Kidney (tissue), 14 donors: ENCODE data around the gene TIE1. TPM values are rescaled to one million over a fixed set of nuclear protein-coding genes. Genes with fewer than 3 reads are reported as not detected.
A peak's percentile ranks its signal among the peaks of the same experiment; 100 is the strongest.

Experiments
- DNase-seq, 5 donors: peaks; one replicate each; pipeline ENCODE4 v3.0.0-alpha.2; 2013 to 2020
- FAIRE-seq: peaks from 2 replicates; lab custom pipeline; 2012; peaks lifted over from hg19 to GRCh38; lab: Jason Lieb, UNC
- H3K27ac ChIP-seq, 2 donors: one replicate each; pipeline ENCODE4 v1.7.0; 2013; ENCODE audit warnings: low read depth in 2 of 2, low read length in 2 of 2, inconsistent platforms in 1 of 2
- H3K27me3 ChIP-seq: one replicate; pipeline ENCODE4 v1.7.1; 2013; ENCODE audit warnings: low read length, inconsistent platforms; ENCODE audit not compliant: control insufficient read depth, insufficient read depth
- H3K36me3 ChIP-seq, 3 donors: one replicate each; pipeline versions ENCODE4 v1.7.0 to v1.7.1; 2013; ENCODE audit warnings: low read length in 3 of 3, control low read depth in 1 of 3, inconsistent platforms in 1 of 3; ENCODE audit not compliant: insufficient read depth in 3 of 3, control insufficient read depth in 2 of 3
- H3K4me1 ChIP-seq, 3 donors: one replicate each; pipeline versions ENCODE4 v1.7.0 to v1.7.1; 2013; ENCODE audit warnings: low read length in 3 of 3, inconsistent platforms in 1 of 3, low read depth in 1 of 3; ENCODE audit not compliant: control insufficient read depth in 2 of 3, insufficient read depth in 2 of 3
- H3K4me3 ChIP-seq, 3 donors: one replicate each; pipeline versions ENCODE4 v1.7.0 to v1.8.1; 2013; ENCODE audit warnings: low read length in 3 of 3, control low read depth in 1 of 3, inconsistent platforms in 1 of 3
- H3K9ac ChIP-seq, 3 donors: one replicate each; pipeline versions ENCODE4 v1.7.0 to v1.7.1; 2013; ENCODE audit warnings: low read length in 3 of 3, control low read depth in 1 of 3, inconsistent platforms in 1 of 3
- H3K9me3 ChIP-seq, 3 donors: one replicate each; pipeline versions ENCODE4 v1.7.0 to v1.7.1; 2013; ENCODE audit warnings: low read length in 3 of 3, control low read depth in 1 of 3, inconsistent platforms in 1 of 3; ENCODE audit not compliant: control insufficient read depth in 2 of 3, insufficient read depth in 1 of 3
- CTCF ChIP-seq: IDR thresholded peaks from 3 replicates; pipeline ENCODE4 v1.5.1; 2012; ENCODE audit warnings: mild to moderate bottlenecking, moderate library complexity, borderline replicate concordance; ENCODE audit not compliant: insufficient read depth; ENCODE audit errors: extremely low read depth
- intact Hi-C: fragments of 100-400 bp; cut with DNase I; formaldehyde crosslinking; loops from one replicate; pipeline ENCODE4 v1.11.1; 2022
- polyA plus RNA-seq: library from polyadenylated mRNA; stranded (reverse); fragments of 350-450 nt; fragmentation: Illumina TruSeq; extraction: RNeasy Lipid Tissue Mini Kit (QIAGEN cat#74804); gene quantifications from one replicate; pipeline ENCODE4 v1.2.3, GENCODE V29; 2014; ENCODE audit warnings: low read depth, low replicate concordance; ENCODE audit not compliant: insufficient read depth
- total RNA-seq: library from RNA; stranded (reverse); fragmentation: NEBNext Ultra II Directional; extraction: Animal tissue kit (Norgen Biotek cat#: 25700); gene quantifications from one replicate; pipeline ENCODE4 v1.2.1, GENCODE V29; 2021
- donor health status: control.
- donor health status: control.
- donor health status: control.
- donor health status: control.
- donor health status: control.
- donor health status: DM: yes; HTN: yes; CAD: no.
- donor health status: Normal renal cell carcinoma (clear cell type).

Gene TIE1
- total and polyA plus RNA-seq, 2 donors from 2014 or later: 15.0 to 46.3 TPM

GRCh38 chr1:43325381-43325780 is 24.6 kb downstream of the TIE1 start:
- H3K27me3 ChIP-seq: no peaks in the 10 kb centered on the region

GRCh38 chr1:43327549-43328292 is 26.9 kb downstream of the TIE1 start:
- DNase-seq (no peak), FAIRE-seq (no peak)
- Histone ChIP-seq H3K36me3 (no peaks in the 10 kb centered on the region), H3K4me3 (no peak overlapping the region), H3K9ac (no peak overlapping the region), H3K4me1 (no peaks in the 10 kb centered on the region), H3K9me3 (peaks cover 0 to 5% (median 0%) of the 10 kb centered on the region in 3 donors), H3K27ac (no peak overlapping the region), H3K27me3 (no peaks in the 10 kb centered on the region)
- intact Hi-C loops: no loop called here
- no peak for TF ChIP-seq CTCF

More at GRCh38 chr1:43325381-43325780, 24.6 kb downstream of the TIE1 start:
- H3K9me3 ChIP-seq: peaks cover 0 to 5% (median 0%) of the 10 kb centered on the region in 3 donors
- intact Hi-C loops: no loop called here
- H3K27ac ChIP-seq: no peak overlapping the region
- TF ChIP-seq CTCF: no peak
- DNase-seq (no peak), FAIRE-seq (no peak)
- no peak overlapping the region for H3K9ac ChIP-seq
- H3K4me3 ChIP-seq: no peak overlapping the region
- H3K36me3 ChIP-seq: no peaks in the 10 kb centered on the region
- no peaks in the 10 kb centered on the region for H3K4me1 ChIP-seq

- peak in 2 of 5 donors; percentile 51 to 82 for DNase-seq
- H3K4me3 ChIP-seq: no peak overlapping the region
These were observed 29.4 kb downstream of the TIE1 start for GRCh38 chr1:43329995-43330751.

More at GRCh38 chr1:43329995-43330751, 29.4 kb downstream of the TIE1 start:
- no peaks in the 10 kb centered on the region for H3K4me1 ChIP-seq
- no peaks in the 10 kb centered on the region for H3K36me3 ChIP-seq
- TF ChIP-seq CTCF: no peak
- intact Hi-C loops: no loop called here
- H3K27me3 ChIP-seq: no peaks in the 10 kb centered on the region
- FAIRE-seq: no peak
- H3K27ac ChIP-seq: no peak overlapping the region
- H3K9me3 ChIP-seq: peaks cover 0 to 5% (median 0%) of the 10 kb centered on the region in 3 donors
- no peak overlapping the region for H3K9ac ChIP-seq
